Cardiac septum (tissue), 1 donor: ENCODE results near the gene TBC1D16. TPM values are rescaled to one million over a fixed set of nuclear protein-coding genes. Genes with fewer than 3 reads are reported as not detected.

Experiments
- DNase-seq: peaks from one replicate; pipeline ENCODE4 v3.0.0-alpha.2; 2020; ENCODE audit warnings: low spot score
- intact Hi-C: fragments of 100-400 bp; cut with DNase I; formaldehyde crosslinking; loops from one replicate; pipeline ENCODE4 v1.14.0; 2022
- total RNA-seq: library from RNA; stranded (reverse); fragmentation: NEBNext Ultra II Directional; extraction: Animal tissue kit (Norgen Biotek cat#: 25700); gene quantifications from one replicate; pipeline ENCODE4 v1.2.1, GENCODE V29; 2021
- donor health status: DM: no; HTN: no; CAD: no.

TBC1D16 gene
- total RNA-seq, 1 donor from 2014 or later = 17.1 TPM

- intact Hi-C loops = no loop called here
- DNase-seq = no peak
Observed at GRCh38 chr17:79936641-79937381, 98.9 kb downstream of the TBC1D16 start.

- intact Hi-C loops = no loop called here
- DNase-seq = no peak
Observed at GRCh38 chr17:79936050-79936449, 99.6 kb downstream of the TBC1D16 start.

GRCh38 chr17:79935197-79935885, 100.3 kb downstream of the TBC1D16 start:
- no peak for DNase-seq
- intact Hi-C loops = no loop called here

- intact Hi-C loops = no loop called here
- no peak for DNase-seq
Observed at GRCh38 chr17:79934653-79934970, 101.1 kb downstream of the TBC1D16 start.

- DNase-seq = peak; percentile 83
- intact Hi-C loops = no loop called here
Observed at GRCh38 chr17:79933863-79934652, 101.6 kb downstream of the TBC1D16 start.

- intact Hi-C loops = no loop called here
- no peak for DNase-seq
Observed at GRCh38 chr17:79932451-79933306, 103.0 kb downstream of the TBC1D16 start.

- DNase-seq = no peak
- intact Hi-C loops = no loop called here
Observed at GRCh38 chr17:79931817-79932309, 103.8 kb downstream of the TBC1D16 start.

GRCh38 chr17:79930877-79931816, 104.5 kb downstream of the TBC1D16 start:
- no peak for DNase-seq
- intact Hi-C loops = no loop called here

- intact Hi-C loops = no loop called here
- DNase-seq = no peak
Observed at GRCh38 chr17:79930062-79930876, 105.4 kb downstream of the TBC1D16 start.

- intact Hi-C loops = no loop called here
- DNase-seq = no peak
Observed at GRCh38 chr17:79929257-79930061, 106.2 kb downstream of the TBC1D16 start.

GRCh38 chr17:79928502-79929256, 107.0 kb downstream of the TBC1D16 start:
- intact Hi-C loops = no loop called here
- DNase-seq = no peak

GRCh38 chr17:79927688-79928501, 107.8 kb downstream of the TBC1D16 start:
- intact Hi-C loops = no loop called here
- DNase-seq = no peak

GRCh38 chr17:79927136-79927661, 108.5 kb downstream of the TBC1D16 start:
- intact Hi-C loops = no loop called here
- no peak for DNase-seq

- intact Hi-C loops = no loop called here
- no peak for DNase-seq
Observed at GRCh38 chr17:79926605-79927135, 109.0 kb downstream of the TBC1D16 start.

GRCh38 chr17:79926142-79926604, 109.5 kb downstream of the TBC1D16 start:
- intact Hi-C loops = no loop called here
- DNase-seq = no peak
